H9 (cell line): Measurements from ENCODE around the gene JMJD7. TPM values are rescaled to one million over a fixed set of nuclear protein-coding genes. Genes with fewer than 3 reads are reported as not detected.

Source experiments
- DNase-seq: peaks from one replicate; pipeline ENCODE4 v3.0.0-alpha.2; 2017
- H2AFZ ChIP-seq: one replicate; pipeline ENCODE4 v1.6.1; 2013; ENCODE audit warnings: mild to moderate bottlenecking, low read length, control low read depth, moderate library complexity
- H2AK5ac ChIP-seq: 2 replicates; pipeline ENCODE4 v1.6.1; 2013; ENCODE audit warnings: low read length, control low read depth, mixed read lengths; ENCODE audit not compliant: insufficient read length
- H2BK120ac ChIP-seq: one replicate; pipeline ENCODE4 v1.6.1; 2013; ENCODE audit warnings: low read depth, mild to moderate bottlenecking, low read length, control low read depth, inconsistent platforms; ENCODE audit not compliant: poor library complexity, severe bottlenecking
- H2BK12ac ChIP-seq: 2 replicates; pipeline ENCODE4 v1.6.1; 2013; ENCODE audit warnings: low read length, control low read depth, mixed read lengths, low read depth; ENCODE audit not compliant: insufficient read length
- H2BK15ac ChIP-seq: 2 replicates; pipeline ENCODE4 v1.6.1; 2013; ENCODE audit warnings: low read depth, low read length, control low read depth
- H2BK20ac ChIP-seq: one replicate; pipeline ENCODE4 v1.6.1; 2013; ENCODE audit warnings: low read depth, mild to moderate bottlenecking, low read length, control low read depth, inconsistent platforms; ENCODE audit not compliant: poor library complexity, severe bottlenecking
- H2BK5ac ChIP-seq: 2 replicates; pipeline ENCODE4 v1.6.1; 2013; ENCODE audit warnings: low read length, control low read depth, mixed read lengths; ENCODE audit not compliant: insufficient read length
- H3K14ac ChIP-seq: 2 replicates; pipeline ENCODE4 v1.6.1; 2013; ENCODE audit warnings: low read length, control low read depth; ENCODE audit not compliant: insufficient read depth
- H3K18ac ChIP-seq: 2 replicates; pipeline ENCODE4 v1.6.1; 2013; ENCODE audit warnings: low read depth, mild to moderate bottlenecking, mixed read lengths, low read length, control low read depth; ENCODE audit not compliant: insufficient read length
- H3K23ac ChIP-seq: 2 replicates; pipeline ENCODE4 v1.6.1; 2013; ENCODE audit warnings: low read length, control low read depth, mixed read lengths, low read depth; ENCODE audit not compliant: insufficient read length
- H3K23me2 ChIP-seq: 2 replicates; pipeline ENCODE4 v1.6.1; 2013; ENCODE audit warnings: low read depth, mild to moderate bottlenecking, mixed read lengths, low read length, control low read depth; ENCODE audit not compliant: insufficient read length, poor library complexity, severe bottlenecking
- H3K27ac ChIP-seq: 2 replicates; pipeline ENCODE4 v1.5.1; 2013; ENCODE audit warnings: low read length, control low read depth, mixed read lengths, low read depth; ENCODE audit not compliant: insufficient read length
- H3K27me3 ChIP-seq: 2 replicates; pipeline ENCODE4 v1.6.1; 2013; ENCODE audit warnings: low read length, control low read depth, inconsistent platforms; ENCODE audit not compliant: insufficient read depth
- H3K4ac ChIP-seq: 2 replicates; pipeline ENCODE4 v1.6.1; 2013; ENCODE audit warnings: low read depth, mild to moderate bottlenecking, control low read depth, inconsistent platforms, low read length, moderate library complexity
- H3K4me1 ChIP-seq: 2 replicates; pipeline ENCODE4 v1.6.1; 2013; ENCODE audit warnings: low read length, control low read depth, inconsistent platforms; ENCODE audit not compliant: insufficient read depth
- H3K4me2 ChIP-seq: 2 replicates; pipeline ENCODE4 v1.6.1; 2013; ENCODE audit warnings: low read length, control low read depth, mixed read lengths; ENCODE audit not compliant: insufficient read length, insufficient read depth
- H3K56ac ChIP-seq: 2 replicates; pipeline ENCODE4 v1.6.1; 2013; ENCODE audit warnings: low read depth, mild to moderate bottlenecking, mixed read lengths, low read length, control low read depth; ENCODE audit not compliant: insufficient read length
- H3K79me1 ChIP-seq: 2 replicates; pipeline ENCODE4 v1.6.1; 2013; ENCODE audit warnings: low read depth, mild to moderate bottlenecking, moderate library complexity, low read length, control low read depth, inconsistent platforms; ENCODE audit not compliant: insufficient read depth, poor library complexity, severe bottlenecking
- H3K79me2 ChIP-seq: 2 replicates; pipeline ENCODE4 v1.6.1; 2013; ENCODE audit warnings: low read length, control low read depth, inconsistent platforms; ENCODE audit not compliant: insufficient read depth
- H3K9ac ChIP-seq: 2 replicates; pipeline ENCODE4 v1.6.1; 2013; ENCODE audit warnings: low read length, control low read depth, mixed read lengths; ENCODE audit not compliant: insufficient read length; ENCODE audit errors: extremely low read depth
- H3K9me3 ChIP-seq: one replicate; pipeline ENCODE4 v1.6.1; 2013; ENCODE audit warnings: low read depth, low read length, inconsistent platforms; ENCODE audit not compliant: control insufficient read depth
- H3T11ph ChIP-seq: one replicate; pipeline ENCODE4 v1.6.1; 2013; ENCODE audit warnings: mild to moderate bottlenecking, low read length, control low read depth, inconsistent platforms
- H4K20me1 ChIP-seq: one replicate; pipeline ENCODE4 v1.6.1; 2013; ENCODE audit not compliant: control insufficient read depth, insufficient read length, insufficient read depth
- H4K5ac ChIP-seq: 2 replicates; pipeline ENCODE4 v1.6.1; 2013; ENCODE audit warnings: low read depth, mild to moderate bottlenecking, mixed read lengths, low read length, control low read depth; ENCODE audit not compliant: insufficient read length
- H4K8ac ChIP-seq: replicated peaks from 2 replicates; pipeline ENCODE4 v1.6.1; 2013; ENCODE audit warnings: low read length, control low read depth, mixed read lengths, low read depth; ENCODE audit not compliant: insufficient read length
- H4K91ac ChIP-seq: 2 replicates; pipeline ENCODE4 v1.6.1; 2013; ENCODE audit warnings: low read depth, mild to moderate bottlenecking, moderate library complexity, mixed read lengths, low read length, control low read depth; ENCODE audit not compliant: insufficient read length
- H3K27ac Mint-ChIP-seq, 3 experiments: 2 replicates in 2 of 3; 3 replicates in 1 of 3; pipeline ENCODE4 v1.8.0; 2020 to 2021; ENCODE audit warnings: mixed read lengths in 3 of 3, mild to moderate bottlenecking in 1 of 3, moderate library complexity in 1 of 3
- H3K27me3 Mint-ChIP-seq: 2 replicates; pipeline ENCODE4 v1.8.0; 2021; ENCODE audit warnings: low read depth, mild to moderate bottlenecking, moderate library complexity, mixed read lengths
- H3K36me3 Mint-ChIP-seq, 3 experiments: 2 replicates in 2 of 3; 3 replicates in 1 of 3; pipeline ENCODE4 v1.8.0; 2020 to 2021; ENCODE audit warnings: low read depth in 3 of 3, mixed read lengths in 3 of 3; ENCODE audit not compliant: insufficient read depth in 1 of 3
- H3K4me1 Mint-ChIP-seq, 2 experiments: 2 replicates each; pipeline ENCODE4 v1.8.0; 2020; ENCODE audit warnings: mixed read lengths in 2 of 2
- H3K4me3 Mint-ChIP-seq, 2 experiments: 2 replicates in 1 of 2; 3 replicates in 1 of 2; pipeline ENCODE4 v1.8.0; 2020 to 2021; ENCODE audit warnings: mild to moderate bottlenecking in 2 of 2, mixed read lengths in 2 of 2, moderate library complexity in 1 of 2
- H3K9me3 Mint-ChIP-seq, 2 experiments: 2 replicates in 1 of 2; 3 replicates in 1 of 2; pipeline ENCODE4 v1.8.0; 2020; ENCODE audit warnings: mild to moderate bottlenecking in 2 of 2, mixed read lengths in 2 of 2, moderate library complexity in 1 of 2
- WGBS: extraction: QIAGEN DNeasy Blood & Tissue Kit; methylation state at CpG from one replicate; pipeline ENCODE4 v1.1.7; 2013; ENCODE audit warnings: missing lambda C conversion rate, low lambda C conversion rate, mixed read lengths; ENCODE audit not compliant: insufficient read length; ENCODE audit errors: extremely low coverage; 5-methylcytosine and 5-hydroxymethylcytosine counted together
- total RNA-seq: library from RNA; stranded (reverse); gene quantifications from 2 replicates; pipeline ENCODE4 v1.2.1, GENCODE V29; 2021
- TF ChIP-seq, protein P1 (sequence below): fragments of 200-600 bp; sonication (generic); conservative IDR thresholded peaks from 3 replicates; pipeline ENCODE4 v1.8.0; 2021; ENCODE audit warnings: antibody characterized with exemption, mild to moderate bottlenecking

Gene JMJD7
- total RNA-seq, 1 experiment from 2014 or later, result 13.3 TPM

DNA sequence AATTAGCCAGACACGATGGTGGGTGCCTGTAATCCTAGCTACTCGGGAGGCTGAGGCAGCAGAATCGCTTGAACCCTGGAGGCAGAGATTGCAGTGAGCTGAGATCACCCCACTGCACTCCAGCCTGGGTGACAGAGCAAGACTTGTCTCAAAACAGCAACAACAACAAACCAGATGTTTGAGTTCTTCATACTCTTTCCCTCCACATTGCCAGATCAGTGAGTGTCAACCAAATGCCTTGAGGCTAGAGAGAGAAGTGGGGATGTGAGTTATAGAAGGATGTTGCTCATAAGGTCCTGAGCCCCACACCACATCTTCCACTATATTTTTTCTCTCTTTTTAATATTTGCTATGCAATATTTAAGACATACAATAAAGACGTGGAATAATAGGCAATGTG, 33.8 kb upstream of the JMJD7 start:
- Histone ChIP-seq H4K91ac (no peak overlapping the region), H2BK12ac (no peak overlapping the region), H2BK120ac (no peak overlapping the region), H3K79me1 (no peaks in the 10 kb centered on the region), H3K4me2 (no peak overlapping the region), H3K27ac (no peak overlapping the region), H4K5ac (no peak overlapping the region), H3K23me2 (no peaks in the 10 kb centered on the region), H3K23ac (no peak overlapping the region), H3K18ac (no peak overlapping the region), H3K56ac (no peak overlapping the region), H2AFZ (no peak overlapping the region), H3K27me3 (no peaks in the 10 kb centered on the region), H2BK15ac (no peak overlapping the region), H3K14ac (no peak overlapping the region), H4K20me1 (no peaks in the 10 kb centered on the region), H3K4ac (no peak overlapping the region), H3K79me2 (no peaks in the 10 kb centered on the region), H2BK5ac (no peak overlapping the region), H2BK20ac (no peak overlapping the region), H3K9me3 (no peaks in the 10 kb centered on the region), H4K8ac (no peak overlapping the region), H3T11ph (no peak overlapping the region), H3K9ac (no peak overlapping the region), H2AK5ac (no peak overlapping the region), H3K4me1 (peaks cover 22% of the 10 kb centered on the region)
- no peaks in the 10 kb centered on the region for H3K9me3 Mint-ChIP-seq
- no peak overlapping the region for H3K27ac Mint-ChIP-seq
- no peak for DNase-seq
- no peak overlapping the region for H3K4me3 Mint-ChIP-seq
- no peaks in the 10 kb centered on the region for H3K36me3 Mint-ChIP-seq
- peaks cover 29% of the 10 kb centered on the region in 2 experiments for H3K4me1 Mint-ChIP-seq
- H3K27me3 Mint-ChIP-seq, result no peaks in the 10 kb centered on the region
- TF ChIP-seq, protein P1, sequence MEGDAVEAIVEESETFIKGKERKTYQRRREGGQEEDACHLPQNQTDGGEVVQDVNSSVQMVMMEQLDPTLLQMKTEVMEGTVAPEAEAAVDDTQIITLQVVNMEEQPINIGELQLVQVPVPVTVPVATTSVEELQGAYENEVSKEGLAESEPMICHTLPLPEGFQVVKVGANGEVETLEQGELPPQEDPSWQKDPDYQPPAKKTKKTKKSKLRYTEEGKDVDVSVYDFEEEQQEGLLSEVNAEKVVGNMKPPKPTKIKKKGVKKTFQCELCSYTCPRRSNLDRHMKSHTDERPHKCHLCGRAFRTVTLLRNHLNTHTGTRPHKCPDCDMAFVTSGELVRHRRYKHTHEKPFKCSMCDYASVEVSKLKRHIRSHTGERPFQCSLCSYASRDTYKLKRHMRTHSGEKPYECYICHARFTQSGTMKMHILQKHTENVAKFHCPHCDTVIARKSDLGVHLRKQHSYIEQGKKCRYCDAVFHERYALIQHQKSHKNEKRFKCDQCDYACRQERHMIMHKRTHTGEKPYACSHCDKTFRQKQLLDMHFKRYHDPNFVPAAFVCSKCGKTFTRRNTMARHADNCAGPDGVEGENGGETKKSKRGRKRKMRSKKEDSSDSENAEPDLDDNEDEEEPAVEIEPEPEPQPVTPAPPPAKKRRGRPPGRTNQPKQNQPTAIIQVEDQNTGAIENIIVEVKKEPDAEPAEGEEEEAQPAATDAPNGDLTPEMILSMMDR, result no peak
- WGBS, result no CpG with 5 or more reads among the region's 4 CpGs
